ENCODE data around the gene TCF7. TPM values are rescaled to one million over a fixed set of nuclear protein-coding genes. Genes with fewer than 3 reads are reported as not detected.

Gene TCF7
- total and polyA plus RNA-seq, 2 of the 13 experiments (the other 11 are each of a cell fraction or from before 2014, with no cell fraction given) = 6.3 to 6.8 TPM

DNA sequence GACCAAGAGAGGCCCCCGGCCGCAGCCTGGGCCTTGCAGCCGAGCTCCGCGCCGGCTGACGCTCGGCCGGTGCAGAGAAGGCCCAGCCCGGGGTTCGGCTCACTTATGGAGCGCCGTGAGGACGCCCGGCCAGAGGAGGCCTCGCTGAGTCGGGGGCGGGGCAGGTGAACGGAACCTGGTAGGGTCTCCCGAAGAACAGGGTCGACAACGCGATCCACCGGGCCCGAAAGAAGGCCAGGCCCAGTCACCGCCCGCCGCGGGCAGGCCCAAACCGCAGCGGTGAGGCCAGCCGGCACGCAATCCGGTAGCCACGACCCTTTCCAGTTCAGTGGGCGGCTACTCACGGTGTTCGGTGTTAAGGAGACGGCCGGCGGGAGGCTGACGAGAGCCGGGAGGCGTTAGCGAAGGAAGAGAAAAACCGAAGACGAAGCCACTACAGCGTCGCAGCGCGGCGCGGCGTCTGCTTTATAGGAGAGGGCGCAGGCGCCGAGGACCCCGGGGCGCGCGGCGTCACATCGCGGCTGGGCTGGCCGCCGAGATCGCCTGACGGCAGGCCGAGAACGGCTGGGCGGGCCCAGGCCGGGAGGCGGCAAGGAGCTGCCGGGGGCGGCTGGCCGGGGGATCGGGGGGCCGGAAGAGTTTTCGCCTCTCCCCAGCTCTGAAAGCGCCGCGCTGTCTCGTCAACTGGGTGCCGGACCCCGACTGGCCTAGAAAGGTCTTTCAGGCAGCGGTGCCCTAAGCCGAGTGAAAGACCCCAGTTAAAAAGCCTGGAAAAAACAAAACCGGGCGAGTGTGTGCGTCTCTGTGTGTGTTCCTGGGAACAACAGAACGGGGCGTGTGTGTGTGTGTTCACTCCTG, 62.3 kb downstream of the TCF7 start, which contains the start of gene SKP1 (continued):
- TF ChIP-seq, protein P1, sequence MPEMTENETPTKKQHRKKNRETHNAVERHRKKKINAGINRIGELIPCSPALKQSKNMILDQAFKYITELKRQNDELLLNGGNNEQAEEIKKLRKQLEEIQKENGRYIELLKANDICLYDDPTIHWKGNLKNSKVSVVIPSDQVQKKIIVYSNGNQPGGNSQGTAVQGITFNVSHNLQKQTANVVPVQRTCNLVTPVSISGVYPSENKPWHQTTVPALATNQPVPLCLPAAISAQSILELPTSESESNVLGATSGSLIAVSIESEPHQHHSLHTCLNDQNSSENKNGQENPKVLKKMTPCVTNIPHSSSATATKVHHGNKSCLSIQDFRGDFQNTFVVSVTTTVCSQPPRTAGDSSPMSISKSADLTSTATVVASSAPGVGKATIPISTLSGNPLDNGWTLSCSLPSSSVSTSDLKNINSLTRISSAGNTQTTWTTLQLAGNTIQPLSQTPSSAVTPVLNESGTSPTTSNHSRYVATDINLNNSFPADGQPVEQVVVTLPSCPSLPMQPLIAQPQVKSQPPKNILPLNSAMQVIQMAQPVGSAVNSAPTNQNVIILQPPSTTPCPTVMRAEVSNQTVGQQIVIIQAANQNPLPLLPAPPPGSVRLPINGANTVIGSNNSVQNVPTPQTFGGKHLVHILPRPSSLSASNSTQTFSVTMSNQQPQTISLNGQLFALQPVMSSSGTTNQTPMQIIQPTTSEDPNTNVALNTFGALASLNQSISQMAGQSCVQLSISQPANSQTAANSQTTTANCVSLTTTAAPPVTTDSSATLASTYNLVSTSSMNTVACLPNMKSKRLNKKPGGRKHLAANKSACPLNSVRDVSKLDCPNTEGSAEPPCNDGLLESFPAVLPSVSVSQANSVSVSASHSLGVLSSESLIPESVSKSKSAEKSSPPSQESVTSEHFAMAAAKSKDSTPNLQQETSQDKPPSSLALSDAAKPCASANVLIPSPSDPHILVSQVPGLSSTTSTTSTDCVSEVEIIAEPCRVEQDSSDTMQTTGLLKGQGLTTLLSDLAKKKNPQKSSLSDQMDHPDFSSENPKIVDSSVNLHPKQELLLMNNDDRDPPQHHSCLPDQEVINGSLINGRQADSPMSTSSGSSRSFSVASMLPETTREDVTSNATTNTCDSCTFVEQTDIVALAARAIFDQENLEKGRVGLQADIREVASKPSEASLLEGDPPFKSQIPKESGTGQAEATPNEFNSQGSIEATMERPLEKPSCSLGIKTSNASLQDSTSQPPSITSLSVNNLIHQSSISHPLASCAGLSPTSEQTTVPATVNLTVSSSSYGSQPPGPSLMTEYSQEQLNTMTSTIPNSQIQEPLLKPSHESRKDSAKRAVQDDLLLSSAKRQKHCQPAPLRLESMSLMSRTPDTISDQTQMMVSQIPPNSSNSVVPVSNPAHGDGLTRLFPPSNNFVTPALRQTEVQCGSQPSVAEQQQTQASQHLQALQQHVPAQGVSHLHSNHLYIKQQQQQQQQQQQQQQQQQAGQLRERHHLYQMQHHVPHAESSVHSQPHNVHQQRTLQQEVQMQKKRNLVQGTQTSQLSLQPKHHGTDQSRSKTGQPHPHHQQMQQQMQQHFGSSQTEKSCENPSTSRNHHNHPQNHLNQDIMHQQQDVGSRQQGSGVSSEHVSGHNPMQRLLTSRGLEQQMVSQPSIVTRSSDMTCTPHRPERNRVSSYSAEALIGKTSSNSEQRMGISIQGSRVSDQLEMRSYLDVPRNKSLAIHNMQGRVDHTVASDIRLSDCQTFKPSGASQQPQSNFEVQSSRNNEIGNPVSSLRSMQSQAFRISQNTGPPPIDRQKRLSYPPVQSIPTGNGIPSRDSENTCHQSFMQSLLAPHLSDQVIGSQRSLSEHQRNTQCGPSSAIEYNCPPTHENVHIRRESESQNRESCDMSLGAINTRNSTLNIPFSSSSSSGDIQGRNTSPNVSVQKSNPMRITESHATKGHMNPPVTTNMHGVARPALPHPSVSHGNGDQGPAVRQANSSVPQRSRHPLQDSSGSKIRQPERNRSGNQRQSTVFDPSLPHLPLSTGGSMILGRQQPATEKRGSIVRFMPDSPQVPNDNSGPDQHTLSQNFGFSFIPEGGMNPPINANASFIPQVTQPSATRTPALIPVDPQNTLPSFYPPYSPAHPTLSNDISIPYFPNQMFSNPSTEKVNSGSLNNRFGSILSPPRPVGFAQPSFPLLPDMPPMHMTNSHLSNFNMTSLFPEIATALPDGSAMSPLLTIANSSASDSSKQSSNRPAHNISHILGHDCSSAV (CRISPR knock-in tag; IDR thresholded peaks at IDR 0.05; ENCODE audit: borderline replicate concordance) = no peak
- TF ChIP-seq MAF1 (CRISPR knock-in tag; IDR thresholded peaks at IDR 0.05; ENCODE audit: borderline replicate concordance) (peak; percentile 80; the same call in 1 of the 2 replicates), ZBTB10 (CRISPR knock-in tag; IDR thresholded peaks at IDR 0.05; ENCODE audit: borderline replicate concordance) (0 out of 2 replicates have a peak, but pooled peaks have one; percentile 25), ZNF792 (CRISPR knock-in tag; IDR thresholded peaks at IDR 0.05) (no peak), HOXA9 (CRISPR knock-in tag; IDR thresholded peaks at IDR 0.05; ENCODE audit: borderline replicate concordance) (peak; percentile 37; the same call in 1 of the 2 replicates), SYNCRIP (IDR thresholded peaks at IDR 0.05; ENCODE audit: insufficient read depth, low read depth, low read length) (no peak), SIN3B (IDR thresholded peaks at IDR 0.05; ENCODE audit: low read length) (0 out of 2 replicates have a peak, but pooled peaks have one; percentile 35), NFIB (CRISPR knock-in tag; IDR thresholded peaks at IDR 0.05; ENCODE audit: borderline replicate concordance) (no peak), AHR (CRISPR knock-in tag; IDR thresholded peaks at IDR 0.05) (0 out of 2 replicates have a peak, but pooled peaks have one; percentile 85), HNRNPUL1 (IDR thresholded peaks at IDR 0.05; ENCODE audit: low read depth, low read length) (no peak), RFXAP (CRISPR knock-in tag; IDR thresholded peaks at IDR 0.05; ENCODE audit: borderline replicate concordance) (peak; percentile 85; the same call in 1 of the 2 replicates), PLRG1 (conservative IDR thresholded peaks at IDR 0.05) (no peak), IKZF1 (IDR thresholded peaks at IDR 0.05) (no peak), ATF3 (CRISPR knock-in tag; IDR thresholded peaks at IDR 0.05) (no peak; the same call in none of the 2 replicates), PHF20 (CRISPR knock-in tag; IDR thresholded peaks at IDR 0.05) (peak; percentile 58), FOSL1 (CRISPR knock-in tag; IDR thresholded peaks at IDR 0.05; ENCODE audit: borderline replicate concordance) (no peak), ETV6 (CRISPR knock-in tag; conservative IDR thresholded peaks at IDR 0.05) (no peak), CBX1 (IDR thresholded peaks at IDR 0.05; ENCODE audit: low read depth) (peak; percentile 91)

All from HepG2 (cell line).